HG02884 (cell line): ENCODE results near the gene TRPM1.
"Not testable (repeated sequence)": the region's sequence is repeated elsewhere in the genome, so short reads cannot be mapped to it uniquely, and the experiment has no call there.

ENCODE experiments used
- ATAC-seq: cut with Tn5 transposase; IDR thresholded peaks from one replicate; pipeline ENCODE4 v1.9.1; 2021; ENCODE audit warnings: mild to moderate bottlenecking, moderate library complexity; ENCODE audit not compliant: unreplicated experiment

The TRPM1 gene

DNA sequence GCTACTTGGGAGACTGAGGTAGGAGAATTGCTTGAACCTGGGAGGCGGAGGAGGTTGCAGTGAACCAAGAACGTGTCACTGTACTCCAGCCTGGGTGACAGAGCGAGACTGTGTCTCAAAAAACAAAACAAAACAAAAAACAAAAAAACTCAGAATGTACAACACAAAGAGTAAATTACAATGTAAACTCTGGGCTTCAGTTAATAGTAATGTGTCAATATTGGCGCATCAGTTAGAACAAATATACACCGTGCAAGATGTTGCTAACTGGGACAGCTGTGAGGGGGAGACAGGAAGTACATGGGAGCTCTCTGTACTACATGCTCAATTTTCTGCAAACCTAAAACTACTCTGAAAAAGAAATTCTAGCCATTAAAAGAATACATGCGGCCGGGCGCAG, 23.5 kb upstream of the TRPM1 start:
- no peak for ATAC-seq

DNA sequence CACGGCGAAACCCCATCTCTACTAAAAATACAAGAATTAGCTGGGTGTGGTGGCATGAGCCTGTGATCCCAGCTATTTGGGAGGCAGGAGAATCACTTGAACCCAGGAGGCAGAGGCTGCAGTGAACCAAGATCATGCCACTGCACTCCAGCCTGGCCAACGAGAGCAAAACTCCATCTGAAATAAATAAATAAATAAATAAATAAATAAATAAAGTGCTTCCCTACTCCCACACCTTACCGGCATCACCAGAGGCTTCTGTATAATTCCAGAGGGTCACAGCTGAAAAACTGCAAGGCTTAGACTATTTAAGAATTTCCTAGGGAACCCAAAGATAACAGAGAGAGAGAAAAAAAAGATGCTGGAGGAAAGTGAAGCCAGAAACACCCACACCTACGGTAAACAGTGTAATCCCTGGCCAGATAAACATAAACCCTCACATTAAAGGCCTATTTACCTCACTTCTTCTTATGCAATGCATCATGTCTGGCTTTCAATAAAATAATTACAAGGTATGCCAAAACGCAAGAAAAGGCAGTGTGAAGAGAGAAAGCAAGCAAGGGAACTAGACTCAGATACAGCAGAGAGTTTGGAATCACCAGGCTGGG, 15.0 kb upstream of the TRPM1 start:
- ATAC-seq, result no peak

DNA sequence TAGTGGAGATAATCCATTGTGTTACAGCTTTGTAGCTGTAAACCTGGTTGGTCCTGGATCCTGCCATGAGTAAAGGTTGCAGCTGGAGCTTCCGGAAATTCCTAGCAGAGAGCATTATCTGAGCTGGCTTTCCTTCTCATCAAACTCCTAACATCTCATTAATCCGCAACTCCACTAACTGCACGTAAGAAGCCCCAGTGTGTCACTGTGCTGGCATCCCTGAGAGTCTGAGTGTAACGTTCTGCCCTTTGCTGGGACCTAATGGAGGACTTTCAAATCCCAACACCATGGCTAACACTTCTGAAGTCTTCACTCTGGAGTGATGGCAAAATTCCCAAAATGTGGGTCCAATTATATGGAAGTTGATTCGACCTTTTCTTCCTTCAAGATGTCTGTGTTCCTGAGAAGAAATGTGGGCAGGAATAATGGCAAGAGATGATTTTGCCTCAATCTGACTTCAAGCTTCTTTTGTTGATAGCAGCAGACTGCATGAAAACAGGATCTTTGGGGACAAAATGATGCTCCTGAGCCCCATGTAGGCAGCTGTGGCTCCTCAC, 9.6 kb upstream of the TRPM1 start:
- ATAC-seq, result no peak

- no peak for ATAC-seq
Observed at GRCh38 chr15:31108836-31109235, 7.3 kb upstream of the TRPM1 start.

- no peak for ATAC-seq
Observed at GRCh38 chr15:31106495-31107300, 5.2 kb upstream of the TRPM1 start.

DNA sequence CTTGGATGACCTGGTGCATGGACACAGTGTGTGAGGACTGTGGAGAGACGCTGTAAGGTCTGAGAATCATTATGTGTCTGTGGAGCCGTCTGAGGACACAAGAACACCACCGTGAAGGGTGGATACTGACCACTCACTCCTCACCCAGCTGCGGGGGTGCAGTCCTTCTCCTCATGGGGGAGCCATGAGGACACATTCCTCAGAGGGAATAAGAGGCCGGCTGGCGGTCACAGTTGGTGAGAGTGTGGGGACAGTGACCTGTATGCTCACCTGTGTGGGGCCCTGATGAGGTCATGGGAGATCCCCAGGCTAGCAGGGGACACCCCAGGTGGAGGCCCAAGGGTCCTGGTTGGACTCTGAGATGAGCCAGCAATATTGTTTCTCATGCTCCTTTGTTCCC, 2.5 kb upstream of the TRPM1 start:
- no peak for ATAC-seq

GRCh38 chr15:31102374-31103342, 1.1 kb upstream of the TRPM1 start:
- ATAC-seq, result no peak

- ATAC-seq, result no peak
Observed at GRCh38 chr15:31102039-31102321, 455 bp upstream of the TRPM1 start.

- no peak for ATAC-seq
Observed at GRCh38 chr15:31100738-31101137, 787 bp downstream of the TRPM1 start.

- ATAC-seq, result no peak
Observed at GRCh38 chr15:31098953-31099740, 2.4 kb downstream of the TRPM1 start.

DNA sequence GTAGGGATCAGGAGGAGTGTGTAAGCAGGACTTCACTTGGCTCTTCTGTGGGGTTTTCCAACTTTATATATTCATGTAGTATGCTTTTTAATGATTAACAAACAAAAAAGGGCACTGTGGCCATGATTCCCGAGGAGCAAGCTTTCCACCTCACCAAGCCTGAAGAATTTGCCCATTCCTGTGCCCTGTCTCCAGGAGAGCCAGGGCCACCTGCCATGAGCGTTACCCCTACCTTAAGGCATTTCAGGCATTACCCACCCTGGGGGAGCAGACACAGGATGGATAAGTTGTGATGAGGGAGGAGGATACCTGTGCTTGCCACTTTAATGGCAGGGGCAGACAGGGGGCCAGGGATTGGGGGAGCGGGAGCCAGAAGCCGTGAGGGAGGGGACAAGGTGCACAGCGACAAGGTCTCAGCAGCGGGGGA, 3.0 kb downstream of the TRPM1 start:
- ATAC-seq, result no peak

DNA sequence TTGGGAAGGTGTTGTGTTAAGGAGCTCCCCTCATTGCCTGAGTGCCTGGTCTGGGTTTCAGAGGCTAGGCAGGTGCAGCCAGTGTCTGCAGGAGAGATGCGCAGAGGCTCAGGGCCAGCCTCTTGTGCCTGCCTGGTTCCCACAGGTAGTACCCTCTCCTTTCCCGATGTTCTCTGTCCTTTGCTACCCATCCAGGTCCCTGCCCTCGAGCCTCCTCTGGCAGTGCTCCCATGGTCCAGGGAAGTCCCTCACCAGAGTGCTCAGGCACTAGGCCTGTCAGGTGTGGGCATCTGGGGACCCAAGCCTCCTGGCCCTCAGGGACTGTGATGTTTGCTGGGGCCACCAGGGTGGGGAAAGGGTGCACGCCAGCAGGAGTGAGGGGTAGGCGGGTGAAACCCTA, 5.0 kb downstream of the TRPM1 start:
- ATAC-seq, result no peak

GRCh38 chr15:31091481-31091880, 10.0 kb downstream of the TRPM1 start:
- ATAC-seq, result no peak

GRCh38 chr15:31090766-31091165, 10.8 kb downstream of the TRPM1 start:
- no peak for ATAC-seq

GRCh38 chr15:31089368-31090047, 12.0 kb downstream of the TRPM1 start:
- ATAC-seq, result no peak

DNA sequence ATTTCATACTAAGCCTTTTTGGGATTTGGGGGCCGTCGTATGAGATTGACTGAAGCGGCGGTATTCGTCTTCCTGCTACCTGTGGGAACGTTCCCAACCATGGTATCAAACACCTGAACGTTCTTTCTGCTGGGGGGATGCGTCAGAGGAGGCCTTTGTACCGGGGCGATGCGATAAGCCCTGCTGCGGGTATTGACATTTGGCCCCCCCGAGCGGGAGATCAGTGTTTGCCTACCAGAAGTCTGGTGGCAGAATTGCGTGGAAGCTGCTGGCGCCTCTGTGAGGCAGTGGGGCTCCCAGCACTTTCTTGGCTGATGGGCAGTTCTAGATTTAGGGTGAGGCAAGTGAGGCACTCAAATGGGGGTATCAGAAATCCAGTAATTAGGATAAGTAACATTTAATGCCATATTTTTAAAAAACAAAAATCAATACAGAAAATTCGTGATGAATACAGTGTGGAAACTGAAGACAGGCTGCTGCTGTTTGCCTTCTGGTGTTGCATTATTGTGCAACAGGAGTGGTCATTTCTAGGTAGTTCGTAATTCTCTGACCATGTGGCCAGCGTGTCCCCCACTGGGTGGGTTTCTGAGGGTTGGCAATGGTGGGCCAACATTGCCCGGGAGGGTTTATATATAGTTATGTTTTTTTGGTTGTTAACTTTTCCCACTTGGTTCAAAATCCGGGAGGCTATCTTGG, 12.7 kb downstream of the TRPM1 start:
- ATAC-seq, result no peak

- not testable (repeated sequence) for ATAC-seq
Observed at GRCh38 chr15:31088041-31088440, 13.5 kb downstream of the TRPM1 start.

DNA sequence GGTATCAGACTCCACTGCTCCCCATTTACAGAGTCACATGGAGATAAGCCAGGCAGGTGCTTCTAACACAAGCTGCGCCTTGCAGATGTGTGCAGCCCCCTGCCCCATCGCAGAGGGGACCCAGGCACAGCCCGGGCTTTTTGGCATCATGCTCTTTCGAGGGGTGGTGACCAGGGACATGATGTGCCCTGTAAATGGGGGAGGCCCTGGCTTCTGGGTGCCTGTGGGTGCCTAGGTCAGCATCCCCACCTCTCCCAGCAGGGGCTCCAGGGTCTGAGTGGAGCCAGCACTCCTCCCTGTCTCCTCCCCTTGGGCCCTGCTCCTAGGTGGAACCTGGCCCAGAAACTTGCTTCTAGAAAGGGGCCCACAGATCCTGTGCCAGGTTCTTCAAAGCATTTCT, 15.2 kb downstream of the TRPM1 start:
- no peak for ATAC-seq

DNA sequence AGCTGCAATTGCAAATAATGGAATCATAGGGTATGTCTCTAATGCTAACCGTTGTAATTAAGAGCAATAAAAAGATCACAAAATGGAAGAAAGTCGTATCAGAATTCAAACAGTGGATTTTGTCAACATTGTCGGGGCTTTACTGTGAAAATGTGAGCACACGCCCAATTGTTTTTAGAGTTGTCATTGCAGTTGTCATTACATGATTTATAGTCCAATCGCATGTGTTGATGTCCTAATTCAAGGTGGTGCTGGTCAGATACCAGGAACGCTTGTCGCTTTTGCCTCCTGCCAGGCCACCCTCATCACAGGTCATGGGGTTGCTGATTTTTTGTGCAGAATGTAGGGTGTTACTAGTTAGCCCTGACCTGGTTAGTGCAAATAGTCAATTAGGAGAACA, 16.2 kb downstream of the TRPM1 start:
- no peak for ATAC-seq
